Measurements from ENCODE around the gene GSS.

Gene GSS

DNA sequence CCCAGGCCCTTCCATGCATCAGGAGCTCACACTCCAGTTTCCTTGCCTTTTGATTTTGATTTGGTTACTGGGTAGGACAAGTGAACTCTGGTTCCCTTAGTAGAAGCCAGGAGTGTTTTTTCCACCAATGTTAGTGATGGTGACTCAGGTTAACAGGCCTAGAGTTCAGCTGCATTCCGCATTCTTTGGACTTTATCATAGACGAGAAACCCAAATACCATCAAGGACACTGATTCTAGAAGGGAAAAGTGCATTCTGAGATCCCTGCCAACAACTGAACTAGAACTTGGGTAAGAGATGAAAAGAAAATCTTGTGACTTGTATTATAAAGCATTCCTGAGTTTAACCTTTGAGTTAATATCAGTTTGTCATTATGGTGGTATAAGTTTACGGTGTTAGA, 8.9 kb downstream of the GSS start:
- DNase-seq (ENCODE audit: low read depth) = no peak

DNA sequence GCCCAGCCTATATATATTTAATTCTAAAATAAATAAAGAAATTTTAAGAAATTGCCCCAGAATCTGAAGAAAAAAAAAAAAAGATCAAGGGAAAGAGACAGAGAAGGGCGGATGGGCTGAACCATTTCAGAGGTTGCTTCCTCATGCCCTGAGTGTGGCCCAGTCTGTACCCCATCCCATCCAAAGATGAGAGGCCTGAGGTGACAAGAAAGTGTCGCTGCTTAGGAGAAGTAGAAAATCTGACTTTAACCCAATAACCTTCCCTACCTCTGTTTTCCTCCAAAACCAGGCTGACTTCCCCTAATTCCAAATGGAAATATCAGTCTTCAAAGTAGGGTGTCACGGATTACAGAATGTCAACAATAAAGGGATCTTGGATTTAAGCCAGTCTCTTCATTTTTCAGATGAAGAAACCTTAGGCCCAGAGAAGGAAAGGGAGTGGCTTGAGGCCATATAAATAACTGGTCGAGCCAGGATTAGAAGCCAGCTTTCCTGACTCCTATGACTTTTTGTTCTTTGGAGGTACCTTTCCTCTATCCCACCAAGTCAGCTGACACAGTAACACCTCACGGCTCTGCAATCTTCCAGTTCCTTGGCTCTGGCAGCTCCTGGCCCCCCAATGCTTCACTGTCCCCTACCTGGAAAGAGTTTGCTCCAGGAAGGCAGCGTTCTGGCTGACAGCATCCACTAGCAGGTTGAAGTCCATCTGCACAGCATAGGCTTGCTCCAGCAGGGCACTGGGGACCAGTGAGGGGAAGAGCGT, 10.1 kb downstream of the GSS start:
- no peak for DNase-seq (ENCODE audit: low read depth)

DNA sequence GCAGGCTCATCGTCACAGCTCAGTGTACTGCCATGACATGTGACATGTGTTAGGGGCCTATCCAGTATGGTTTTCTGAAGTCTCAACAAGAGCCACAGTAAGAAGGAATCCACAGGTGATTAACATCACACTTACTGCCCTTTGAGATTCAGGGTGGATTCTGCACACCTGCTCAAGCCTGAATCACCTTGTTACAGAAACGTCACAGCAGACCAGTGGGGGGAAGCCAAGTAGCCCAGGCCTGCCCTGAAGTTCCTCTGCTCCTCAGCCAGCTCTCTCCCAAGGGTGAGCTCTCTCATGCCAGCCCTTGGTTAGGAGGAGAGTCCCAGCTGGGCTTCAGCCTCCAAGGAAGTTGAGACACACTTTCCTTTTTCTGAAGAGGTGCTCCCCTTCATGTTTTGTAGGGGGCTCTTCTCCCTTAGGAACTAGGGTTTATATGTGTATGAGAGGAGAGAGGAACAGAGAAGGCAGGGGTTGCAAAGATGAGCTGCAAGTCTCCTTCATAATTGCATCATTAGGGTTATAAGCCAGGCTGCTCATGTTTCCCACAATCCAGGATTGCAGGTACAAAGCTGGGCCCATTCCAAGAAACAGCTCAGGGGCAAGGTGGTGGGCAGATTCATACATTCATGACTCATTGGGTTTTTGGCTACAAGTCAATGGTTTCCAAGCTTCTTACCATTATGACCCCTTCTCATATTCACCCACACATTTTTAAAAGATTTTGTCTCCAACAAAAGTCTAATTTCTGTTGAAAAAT, 11.6 kb downstream of the GSS start:
- no peak for DNase-seq (ENCODE audit: low read depth)

DNA sequence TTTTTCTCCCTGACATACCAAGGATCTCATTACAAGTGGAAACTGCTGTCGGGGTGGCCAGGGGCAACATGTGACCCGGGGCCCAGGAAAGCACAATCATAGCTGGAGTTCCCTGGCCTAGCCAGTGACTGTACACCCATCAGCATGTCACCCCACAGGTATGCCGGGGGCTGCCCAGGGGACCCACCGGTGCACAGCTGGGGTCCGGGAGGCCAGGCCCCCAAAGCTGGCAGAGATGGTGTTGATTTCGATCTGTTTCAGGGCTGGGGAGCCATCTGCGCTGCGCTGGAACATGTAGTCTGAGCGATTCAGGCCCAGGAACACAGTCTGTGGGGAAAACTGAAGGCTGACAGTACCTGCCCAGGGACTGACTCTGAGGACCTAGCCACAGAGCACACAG, 13.3 kb downstream of the GSS start:
- DNase-seq (ENCODE audit: low read depth) = no peak

DNA sequence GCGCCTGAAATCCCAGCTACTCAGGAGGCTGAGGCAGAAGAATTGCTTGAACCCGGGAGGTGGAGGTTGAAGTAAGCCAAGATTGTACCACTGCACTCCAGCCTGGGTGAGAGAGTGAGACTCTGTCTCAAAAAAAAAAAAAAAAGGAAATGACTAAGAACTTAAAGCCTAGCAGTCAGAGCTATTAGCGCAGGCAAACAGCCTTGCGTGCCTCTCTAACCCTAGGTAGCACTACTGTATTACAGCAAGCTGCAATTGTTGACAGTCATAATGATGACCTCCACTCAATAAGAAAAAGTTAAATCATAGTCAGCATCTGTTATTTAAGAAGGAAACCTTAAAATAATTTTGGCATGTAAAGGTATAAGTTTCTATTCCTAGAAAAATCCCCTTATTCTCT, 14.4 kb downstream of the GSS start:
- no peak for DNase-seq (ENCODE audit: low read depth)

DNA sequence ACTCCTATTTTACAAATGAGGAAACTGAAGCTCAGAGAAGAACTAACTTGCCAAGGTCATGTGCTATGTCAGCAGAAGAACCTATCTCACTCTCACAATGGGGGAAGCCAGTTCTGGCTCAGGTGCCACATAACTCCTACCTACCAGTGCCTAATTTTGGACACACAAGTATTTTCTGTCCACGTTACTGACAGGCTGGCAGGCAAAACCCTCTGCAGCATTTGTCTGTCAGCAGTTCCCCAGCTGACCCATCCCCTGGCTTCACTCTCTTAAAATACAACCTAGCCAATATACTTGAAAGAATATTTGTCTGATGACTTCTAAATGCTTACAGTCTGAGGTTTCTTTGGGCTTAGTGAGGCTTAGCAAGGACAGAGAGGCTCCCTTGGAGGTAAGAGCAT, 15.5 kb downstream of the GSS start:
- DNase-seq (ENCODE audit: low read depth) = no peak

DNA sequence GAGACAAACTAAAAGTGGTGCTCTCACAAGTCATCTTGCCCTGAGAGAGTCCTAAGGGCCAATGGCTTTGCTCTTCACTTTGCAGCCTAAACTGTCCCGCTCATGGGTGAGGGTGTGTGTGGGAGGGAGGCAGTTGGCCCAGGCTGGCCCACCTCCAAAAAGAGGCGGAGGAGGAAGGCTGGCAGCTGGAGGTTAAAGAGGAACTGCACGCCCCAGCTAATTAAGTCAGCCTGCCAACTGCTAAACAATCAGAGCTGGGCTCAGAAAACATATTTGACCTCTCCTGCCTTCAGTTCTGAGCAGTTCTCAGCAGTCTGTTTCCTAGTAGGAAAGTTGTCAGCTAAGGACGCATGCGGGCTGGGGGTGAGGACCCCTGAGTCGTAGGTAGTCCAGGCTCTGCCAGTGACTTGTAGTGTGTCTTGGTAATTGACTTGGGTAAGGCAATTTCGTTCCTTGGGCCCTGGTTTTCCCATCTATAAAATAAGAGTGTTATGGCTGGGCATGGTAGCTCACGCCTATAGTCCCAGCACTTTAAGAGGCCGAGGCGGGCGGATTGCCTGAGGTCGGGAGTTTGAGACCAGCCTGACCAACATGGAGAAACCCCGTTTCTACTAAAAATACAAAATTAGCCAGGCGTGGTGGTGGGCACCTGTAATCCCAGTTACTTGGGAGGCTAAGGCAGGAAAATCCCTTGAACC, 17.0 kb downstream of the GSS start:
- no peak for DNase-seq (ENCODE audit: low read depth)

DNA sequence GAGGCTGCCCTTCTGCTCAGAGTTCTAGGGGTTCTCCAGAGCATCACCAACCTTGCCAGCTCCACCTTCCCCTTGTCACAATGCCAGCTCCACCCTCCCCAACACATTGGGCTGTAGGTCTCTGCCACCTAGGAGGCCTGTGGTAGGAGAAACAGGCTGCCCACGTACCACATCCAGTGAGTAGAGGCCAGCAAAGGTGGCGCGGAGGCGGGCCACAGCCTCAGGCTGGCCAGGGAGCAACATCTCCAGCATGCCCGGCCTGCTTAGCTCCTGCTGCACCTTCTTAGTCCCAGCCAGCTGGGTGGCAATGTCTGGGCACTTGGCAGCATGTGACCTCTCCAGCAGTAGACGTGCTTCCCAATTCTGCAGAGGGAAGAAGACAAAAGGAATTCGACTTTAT, 23.8 kb downstream of the GSS start:
- no peak for DNase-seq (ENCODE audit: low read depth)

DNA sequence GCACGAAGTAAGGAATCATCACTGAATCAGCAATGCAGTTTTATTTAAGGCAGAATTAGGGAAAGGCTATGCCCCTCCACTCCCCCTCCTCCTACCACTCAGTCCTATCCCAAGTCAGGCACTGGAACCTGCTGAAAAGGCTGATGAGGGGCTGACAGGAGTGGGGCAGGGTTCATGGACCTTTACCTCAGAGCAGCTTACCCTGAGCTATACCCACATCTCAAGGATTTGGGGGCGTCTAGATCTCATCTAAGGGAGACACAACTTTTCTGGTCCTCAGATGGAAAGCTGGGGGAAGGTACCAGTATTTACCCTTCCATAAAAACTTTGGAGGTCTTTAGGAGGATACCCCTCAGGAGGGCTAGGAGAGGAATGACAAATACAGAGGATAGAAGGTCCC, 27.2 kb downstream of the GSS start:
- DNase-seq (ENCODE audit: low read depth) = no peak

DNA sequence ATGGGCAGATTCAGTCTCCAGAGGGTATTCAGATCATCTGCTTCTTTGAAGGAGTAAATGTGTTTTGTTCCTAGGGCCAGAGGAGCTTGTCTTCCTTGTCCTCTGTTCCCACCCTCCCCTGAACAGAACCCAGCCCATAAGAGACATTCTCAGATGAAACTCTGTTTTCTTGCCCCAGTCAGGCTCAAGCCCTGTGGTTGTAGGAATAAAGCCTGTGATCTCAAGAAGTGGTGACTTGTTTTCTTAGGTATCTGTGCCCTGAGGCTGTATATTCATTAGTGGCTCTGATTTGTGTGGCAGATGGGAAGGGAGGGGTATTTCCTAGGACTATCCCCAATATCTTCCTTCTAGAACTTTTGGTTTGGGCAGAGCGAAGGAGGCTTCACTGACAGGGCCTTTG, 27.9 kb downstream of the GSS start:
- DNase-seq (ENCODE audit: low read depth) = no peak

DNA sequence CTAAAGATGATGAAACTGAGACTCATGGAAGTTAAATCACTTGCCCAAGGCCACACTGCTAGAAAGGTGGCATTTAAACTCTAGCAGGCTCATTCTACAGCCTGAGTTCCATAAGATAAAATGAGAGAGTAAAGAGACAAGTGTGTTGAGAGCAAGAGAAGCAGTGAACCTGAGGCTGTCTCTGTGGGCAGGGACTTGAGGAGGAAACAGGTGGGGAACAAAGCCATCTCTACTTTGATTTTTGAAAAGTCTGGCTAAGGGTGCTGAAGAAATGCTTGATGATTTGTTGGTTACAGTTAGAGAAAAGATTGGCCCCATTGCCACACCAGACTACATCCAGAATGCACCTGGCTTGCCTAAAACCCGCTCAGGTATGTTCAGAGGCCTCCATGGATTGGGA, 29.0 kb downstream of the GSS start:
- no peak for DNase-seq (ENCODE audit: low read depth)

DNA sequence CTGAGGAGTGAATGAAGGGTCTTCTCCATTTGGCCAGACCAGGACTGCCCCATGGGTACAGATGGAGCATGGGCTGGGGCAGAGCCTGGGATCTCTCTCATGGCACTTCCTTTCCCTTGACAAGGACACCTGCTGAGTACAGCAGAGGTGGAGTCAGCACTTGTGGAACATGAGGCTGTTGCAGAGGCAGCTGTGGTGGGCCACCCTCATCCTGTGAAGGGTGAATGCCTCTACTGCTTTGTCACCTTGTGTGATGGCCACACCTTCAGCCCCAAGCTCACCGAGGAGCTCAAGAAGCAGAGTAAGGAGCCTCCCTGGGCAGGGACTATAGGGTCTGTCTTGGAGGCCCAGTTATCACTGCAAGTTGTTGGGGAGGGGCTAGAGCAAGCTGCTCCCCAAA, 29.6 kb downstream of the GSS start:
- no peak for DNase-seq (ENCODE audit: low read depth)

DNA sequence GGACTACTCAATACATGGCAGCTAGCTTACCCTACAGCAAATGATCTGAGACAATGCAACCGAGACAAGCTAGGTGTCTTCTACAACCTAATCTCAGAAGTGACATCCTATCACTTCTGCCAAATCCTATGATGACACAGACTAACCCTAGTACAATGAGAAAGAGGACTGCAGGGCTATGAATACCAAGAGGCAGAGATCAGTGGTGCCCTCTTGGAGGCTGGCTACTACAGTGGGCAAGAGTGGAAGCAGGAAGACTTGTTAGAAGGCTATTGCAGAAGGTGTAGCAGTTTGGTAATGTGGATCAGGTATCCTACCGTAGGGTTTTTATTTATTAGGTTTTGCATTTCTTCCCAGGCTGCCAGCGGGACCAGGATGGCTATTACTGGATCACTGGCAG, 30.3 kb downstream of the GSS start:
- no peak for DNase-seq (ENCODE audit: low read depth)

DNA sequence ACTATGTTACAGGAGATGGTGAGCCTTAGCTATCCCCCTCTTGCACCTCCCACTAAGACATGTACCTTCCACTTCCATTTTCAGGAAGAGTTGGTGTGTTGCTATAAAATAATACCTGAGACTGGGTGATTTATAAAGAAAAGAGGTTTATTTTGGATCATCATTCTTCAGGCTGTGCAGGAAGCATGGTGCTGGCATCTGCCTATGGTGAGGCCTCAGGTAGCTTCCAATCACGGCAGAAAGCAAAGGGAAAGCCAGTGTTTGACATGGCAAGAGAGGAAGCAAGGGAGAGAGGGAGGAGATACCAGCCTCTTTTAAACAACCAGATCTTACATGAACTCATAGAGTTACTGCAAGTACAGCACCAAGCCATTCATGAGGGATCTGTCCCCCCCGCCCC, 32.2 kb downstream of the GSS start:
- no peak for DNase-seq (ENCODE audit: low read depth)

DNA sequence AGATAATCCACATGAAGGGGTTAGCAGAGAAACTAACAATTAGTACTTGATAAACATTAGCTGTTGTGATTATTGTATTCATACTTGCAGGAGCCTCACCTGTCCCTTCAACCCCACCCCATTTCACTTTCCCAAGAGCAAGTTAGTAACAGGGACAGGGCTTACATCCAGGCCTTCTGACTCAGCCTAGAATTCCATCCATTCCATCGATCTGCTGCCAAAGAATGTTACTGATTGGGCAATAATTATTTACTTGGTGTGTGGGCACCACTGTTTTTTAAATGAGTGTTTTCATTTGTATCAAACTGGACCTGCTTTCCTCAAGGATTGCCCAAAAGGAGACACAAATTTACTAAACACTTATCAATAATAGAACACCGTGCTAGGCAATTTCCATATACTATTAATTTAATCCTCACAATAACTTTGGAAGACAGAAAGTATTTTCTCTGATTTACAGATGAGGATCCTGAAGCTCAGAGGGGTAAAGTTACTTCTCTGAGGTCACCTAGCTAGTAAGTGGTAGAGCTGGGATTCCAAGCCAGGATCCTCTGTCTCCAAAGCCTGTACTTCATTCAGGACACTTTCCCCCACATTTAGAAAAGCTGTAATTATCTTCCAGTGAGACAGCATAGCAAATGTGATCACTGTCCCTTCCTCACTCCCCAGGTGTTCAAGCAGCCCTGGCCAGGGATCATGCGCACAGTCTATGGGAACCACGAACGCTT, 32.8 kb downstream of the GSS start:
- DNase-seq (ENCODE audit: low read depth) = no peak

DNA sequence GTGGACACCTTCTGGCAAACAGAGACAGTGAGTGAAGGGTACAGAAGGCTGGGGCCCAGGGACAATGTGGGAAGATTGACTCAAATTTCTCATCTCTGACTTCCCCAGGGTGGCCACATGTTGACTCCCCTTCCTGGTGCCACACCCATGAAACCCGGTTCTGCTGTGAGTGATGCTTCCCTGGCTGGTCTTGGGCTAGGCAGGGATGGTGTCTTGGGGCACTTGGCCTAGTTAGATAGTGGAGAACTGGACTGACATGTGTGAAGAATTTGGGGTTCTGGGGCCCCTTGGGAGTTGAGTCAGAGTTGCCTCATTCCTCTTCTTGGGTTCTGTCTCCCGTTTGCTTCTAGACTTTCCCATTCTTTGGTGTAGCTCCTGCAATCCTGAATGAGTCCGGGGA, 34.2 kb downstream of the GSS start:
- no peak for DNase-seq (ENCODE audit: low read depth)

DNA sequence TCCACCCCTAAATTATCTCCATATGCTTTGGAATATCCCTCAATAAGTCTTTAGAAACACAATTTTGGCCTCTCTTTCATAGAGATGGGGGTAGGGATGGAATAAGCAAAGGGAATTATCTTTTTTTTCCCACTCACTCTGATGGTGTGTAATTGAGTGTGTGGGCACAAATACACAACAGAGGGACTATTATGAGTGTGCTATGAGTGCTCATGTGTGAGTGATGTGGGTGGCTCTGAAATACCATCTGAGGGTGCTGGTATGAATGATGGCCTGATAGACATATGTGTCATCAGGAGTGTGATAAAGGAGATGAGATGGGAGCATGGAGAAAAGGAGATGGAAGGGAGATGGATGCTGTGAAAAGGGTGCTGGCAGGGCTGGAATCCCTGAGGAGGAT, 35.6 kb downstream of the GSS start:
- DNase-seq (ENCODE audit: low read depth) = no peak

DNA sequence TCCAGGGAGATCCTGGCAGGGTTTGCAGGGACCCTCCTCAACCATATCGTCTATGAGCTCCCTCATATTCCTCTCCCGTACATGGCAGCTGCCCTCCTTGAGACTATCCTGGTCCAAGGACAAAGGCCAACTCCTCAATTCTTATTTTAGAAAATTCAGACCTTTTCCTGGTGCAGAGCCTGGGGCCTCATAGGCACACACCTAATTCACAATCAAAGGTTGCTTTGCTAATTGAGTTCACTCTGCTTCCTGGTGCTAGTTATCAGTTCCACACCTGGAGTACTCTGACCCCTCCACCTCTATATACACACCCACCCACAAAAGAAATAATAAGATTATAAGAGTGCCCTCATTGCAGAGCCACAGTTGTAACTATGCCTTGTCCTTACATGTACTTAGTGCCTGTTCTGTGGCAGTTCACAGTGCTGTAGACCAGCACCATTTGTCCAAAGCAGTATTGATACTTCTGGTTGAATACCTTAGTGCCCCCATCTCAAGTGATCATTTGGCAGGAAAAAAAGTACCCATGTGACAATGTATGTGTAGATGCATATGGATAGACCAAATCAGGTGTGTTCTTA, 38.7 kb downstream of the GSS start:
- no peak for DNase-seq (ENCODE audit: low read depth)

DNA sequence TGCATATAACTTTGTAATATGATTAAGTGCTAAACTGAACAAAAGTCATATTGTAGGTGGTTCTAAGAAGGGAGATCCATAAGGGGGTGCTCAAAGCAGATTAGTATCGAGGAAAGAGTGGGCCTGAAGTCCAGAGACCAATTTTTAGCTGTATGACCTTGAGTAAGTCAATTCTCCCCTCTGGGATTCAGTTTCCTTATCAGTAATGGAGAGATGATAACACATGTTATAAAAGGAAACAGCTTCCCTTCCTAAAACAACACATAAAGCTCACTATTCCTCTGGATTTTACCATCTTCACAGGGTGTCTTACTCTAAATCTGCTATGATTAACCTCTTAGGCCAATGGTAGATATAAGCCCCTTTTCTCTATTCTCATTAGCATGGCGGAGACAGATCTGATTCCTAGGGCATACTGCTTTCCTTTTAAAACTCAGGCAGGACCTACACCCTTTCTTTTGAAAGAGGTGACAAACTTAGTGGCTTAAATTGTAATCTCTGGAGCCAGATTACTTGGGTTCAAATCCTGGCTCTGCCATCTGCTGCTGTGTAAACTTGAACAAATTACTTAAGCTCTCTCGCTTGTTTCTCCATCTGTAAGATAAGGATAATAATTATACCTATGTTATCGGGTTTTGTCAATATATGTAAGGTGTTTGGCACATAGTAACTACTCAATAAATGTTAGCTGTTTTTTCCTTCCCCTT, 39.7 kb downstream of the GSS start:
- no peak for DNase-seq (ENCODE audit: low read depth)

DNA sequence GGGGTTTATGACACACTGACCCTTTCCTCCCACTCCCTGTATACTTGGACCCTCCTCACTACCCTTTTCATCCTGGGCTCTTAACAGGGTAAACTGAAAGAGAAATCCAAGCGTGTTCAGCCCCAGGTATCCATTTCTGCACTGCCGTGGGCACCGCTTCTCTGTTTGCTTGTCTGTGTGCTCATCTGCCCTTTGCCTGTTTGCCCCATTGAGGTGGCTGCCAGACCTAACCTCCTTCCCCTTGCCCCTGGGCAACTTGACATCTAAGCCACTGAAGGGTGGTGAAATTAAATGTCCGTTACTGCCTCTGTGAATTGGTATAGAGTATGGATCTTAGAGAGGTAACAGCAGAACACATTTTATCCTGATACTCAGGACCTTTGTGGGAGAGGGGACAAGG, 40.5 kb downstream of the GSS start:
- no peak for DNase-seq (ENCODE audit: low read depth)
